Measurements from ENCODE around the gene TM2D1. TPM values are rescaled to one million over a fixed set of nuclear protein-coding genes. Genes with fewer than 3 reads are reported as not detected.

The TM2D1 gene
- total and polyA plus RNA-seq, 9 of the 15 experiments (the other 6 are each of a cell fraction or from before 2014, with no cell fraction given) = 24.5 to 65.2 (median 47.7) TPM

DNA sequence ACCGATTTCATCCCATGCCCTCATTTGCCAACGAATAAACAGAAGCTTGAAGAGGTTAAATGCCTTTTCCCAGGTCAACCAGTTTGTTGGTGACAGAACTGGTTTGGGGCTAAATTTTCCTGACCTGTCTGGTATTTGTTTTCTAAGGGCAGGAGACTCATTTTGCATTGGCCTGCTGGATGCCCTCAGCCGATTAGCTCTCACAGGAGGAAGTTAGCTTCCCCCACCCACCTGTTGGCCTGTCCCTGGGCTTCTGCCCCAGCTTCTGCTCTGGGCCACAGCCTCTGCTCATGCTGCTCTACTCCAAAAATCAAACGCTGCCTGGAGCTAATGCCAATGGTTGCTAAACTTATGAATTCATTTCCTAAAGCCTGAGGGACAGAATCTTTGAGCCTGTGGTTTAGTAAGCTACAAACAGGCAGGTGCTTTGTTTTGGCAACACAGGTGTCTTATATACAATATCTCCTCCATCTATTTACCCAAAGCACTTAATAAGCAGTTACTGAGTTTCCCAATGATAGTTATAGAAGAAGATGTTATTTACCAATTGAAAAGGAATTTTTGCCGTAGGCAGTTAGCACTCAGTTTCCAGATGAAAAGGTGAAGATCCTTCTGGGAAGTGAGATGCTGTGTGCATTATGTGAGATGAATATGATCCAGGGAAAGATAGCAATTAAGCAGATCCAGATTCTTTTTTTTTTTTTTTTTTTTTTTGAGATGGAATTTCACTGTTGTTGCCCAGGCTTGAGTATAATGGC lies 82.3 kb downstream of the TM2D1 start:
- no peaks in the 10 kb centered on the region for H4K20me1 ChIP-seq (replicated peaks; ENCODE audit: control insufficient read depth, insufficient read depth, low read length)
- TF ChIP-seq HMG20B (CRISPR knock-in tag; IDR thresholded peaks at IDR 0.05) = no peak
- TF ChIP-seq ZNF507 (tag; conservative IDR thresholded peaks at IDR 0.05) = no peak
- ATAC-seq (no peak), DNase-seq (ENCODE audit: extremely low read depth in 1 of 4, low spot score in 3 of 4) (no peak), FAIRE-seq (no peak)
- in situ Hi-C loops (cut with MboI) (no loop called here), intact Hi-C loops (cut with micrococcal nuclease) (loop anchor here (5.0 kb wide), 2 partner anchors 55 to 665 kb away; no protein-coding TSS in a partner anchor)
- no peaks in the 10 kb centered on the region for H3K9me1 ChIP-seq (ENCODE audit: control insufficient read depth, insufficient read depth, low read length)
- no peak overlapping the region for H3K4me2 ChIP-seq (ENCODE audit: insufficient read depth, low read length)
- H3K27me3 ChIP-seq (ENCODE audit: control insufficient read depth in 2 of 2, insufficient read depth in 2 of 2, low read length in 2 of 2) = peaks cover 4 to 8% of the 10 kb centered on the region in 2 experiments; a peak in 3 of 5 replicates
- no peak overlapping the region for H3K9ac ChIP-seq (ENCODE audit: insufficient read depth in 1 of 2, low read depth in 2 of 2, low read length in 2 of 2)
- H2AFZ ChIP-seq (ENCODE audit: low read depth, low read length) = no peak overlapping the region
- BruUV-seq (replicated peaks) = no TSS peak
- H3K4me1 ChIP-seq (replicated peaks in 1 of 2; ENCODE audit: control insufficient read depth in 2 of 2, insufficient read depth in 2 of 2, low read length in 2 of 2) = peaks cover 0 to 8% of the 10 kb centered on the region in 2 experiments; a peak in 1 of 5 replicates
- 27% methylated on average over 5 of the region's 5 CpGs for WGBS (ENCODE audit: insufficient coverage, low coverage, missing lambda C conversion rate)
- ChIA-PET POLR2A (interaction anchor here (1.0 kb wide), 1 partner anchor 14 kb away, joined by 5 read pairs; no protein-coding TSS in a partner anchor), CTCF (ENCODE audit: low intra/inter-chr PET ratio) (no interaction called here)
- no peak overlapping the region for H3K27ac ChIP-seq (ENCODE audit: extremely low read depth, low read depth, low read length)
- H3K4me3 ChIP-seq = no peak overlapping the region
- H3K79me2 ChIP-seq (ENCODE audit: control insufficient read depth, insufficient read depth, low read length) = no peaks in the 10 kb centered on the region
- H3K9me3 ChIP-seq (replicated peaks; ENCODE audit: control insufficient read depth, insufficient read depth, low read depth, low read length) = no peaks in the 10 kb centered on the region
- H3K36me3 ChIP-seq (ENCODE audit: control insufficient read depth, insufficient read depth, low read length) = no peaks in the 10 kb centered on the region

DNA sequence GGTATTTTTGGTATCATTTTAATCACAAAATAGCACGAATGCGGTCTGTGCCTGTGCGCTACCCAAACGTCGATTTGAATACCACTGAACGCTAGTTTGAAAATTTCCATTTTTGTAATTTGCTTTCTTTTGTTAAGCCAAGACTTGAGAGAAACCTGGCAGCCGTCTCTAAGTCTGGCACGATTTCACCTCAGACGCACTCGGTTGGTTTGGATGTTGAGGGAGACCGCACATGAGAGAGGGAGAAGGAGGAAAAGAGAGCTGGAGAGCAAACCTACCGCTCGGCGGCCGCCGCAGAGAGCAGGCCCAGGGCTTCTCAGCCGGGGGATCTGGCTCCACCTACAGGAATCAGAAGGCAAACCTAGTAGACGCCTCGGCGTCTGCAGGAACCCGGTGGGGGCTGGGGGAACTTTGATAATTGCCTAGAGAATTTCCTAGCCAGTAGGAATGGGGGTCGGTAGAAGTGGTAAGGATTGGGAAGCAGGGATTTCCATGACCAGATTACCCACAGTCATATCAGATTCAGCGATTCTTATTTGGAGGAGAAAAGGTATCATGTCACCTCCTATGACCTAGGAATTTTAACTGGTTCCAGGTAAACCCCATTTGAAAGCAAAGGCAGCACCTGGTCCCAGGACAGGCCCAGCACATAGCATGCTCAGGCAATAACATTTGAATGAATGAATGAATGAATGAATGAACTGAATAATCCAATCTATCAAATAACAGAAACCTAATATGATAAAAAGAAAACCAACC lies 83.2 kb downstream of the TM2D1 start:
- Histone ChIP-seq H4K20me1 (replicated peaks; ENCODE audit: control insufficient read depth, insufficient read depth, low read length) (no peaks in the 10 kb centered on the region), H3K4me2 (ENCODE audit: insufficient read depth, low read length) (peak overlapping the region; percentile 45; the same call in 1 of the 2 replicates), H3K79me2 (ENCODE audit: control insufficient read depth, insufficient read depth, low read length) (no peaks in the 10 kb centered on the region), H3K9me3 (replicated peaks; ENCODE audit: control insufficient read depth, insufficient read depth, low read depth, low read length) (no peaks in the 10 kb centered on the region), H3K9me1 (ENCODE audit: control insufficient read depth, insufficient read depth, low read length) (no peaks in the 10 kb centered on the region), H3K27ac (ENCODE audit: extremely low read depth, low read depth, low read length) (no peak overlapping the region), H3K36me3 (ENCODE audit: control insufficient read depth, insufficient read depth, low read length) (no peaks in the 10 kb centered on the region), H3K27me3 (ENCODE audit: control insufficient read depth in 2 of 2, insufficient read depth in 2 of 2, low read length in 2 of 2) (peaks cover 4 to 8% of the 10 kb centered on the region in 2 experiments; a peak in 3 of 5 replicates), H3K9ac (ENCODE audit: insufficient read depth in 1 of 2, low read depth in 2 of 2, low read length in 2 of 2) (no peak overlapping the region), H3K4me1 (replicated peaks in 1 of 2; ENCODE audit: control insufficient read depth in 2 of 2, insufficient read depth in 2 of 2, low read length in 2 of 2) (peaks cover 0 to 8% of the 10 kb centered on the region in 2 experiments; a peak in 1 of 5 replicates), H2AFZ (ENCODE audit: low read depth, low read length) (peak overlapping the region; percentile 81), H3K4me3 (no peak overlapping the region)
- FAIRE-seq (peak; percentile 85), ATAC-seq (peak; percentile 99), DNase-seq (ENCODE audit: extremely low read depth in 1 of 4, low spot score in 3 of 4) (peak; percentile 47 to 82 (median 64))
- in situ Hi-C loops (cut with MboI) = no loop called here
- no TSS peak for BruUV-seq (replicated peaks)
- 24% methylated on average over 17 of the region's 23 CpGs for WGBS (ENCODE audit: insufficient coverage, low coverage, missing lambda C conversion rate)
- ChIA-PET POLR2A (interaction anchor here (0.7 kb wide), 1 partner anchor 11 kb away, joined by 3 read pairs; no protein-coding TSS in a partner anchor), CTCF (ENCODE audit: low intra/inter-chr PET ratio) (no interaction called here)
- intact Hi-C loops (cut with micrococcal nuclease) = loop anchor here (5.0 kb wide), 2 partner anchors 54 to 664 kb away; no protein-coding TSS in a partner anchor
- TF ChIP-seq, protein P1, sequence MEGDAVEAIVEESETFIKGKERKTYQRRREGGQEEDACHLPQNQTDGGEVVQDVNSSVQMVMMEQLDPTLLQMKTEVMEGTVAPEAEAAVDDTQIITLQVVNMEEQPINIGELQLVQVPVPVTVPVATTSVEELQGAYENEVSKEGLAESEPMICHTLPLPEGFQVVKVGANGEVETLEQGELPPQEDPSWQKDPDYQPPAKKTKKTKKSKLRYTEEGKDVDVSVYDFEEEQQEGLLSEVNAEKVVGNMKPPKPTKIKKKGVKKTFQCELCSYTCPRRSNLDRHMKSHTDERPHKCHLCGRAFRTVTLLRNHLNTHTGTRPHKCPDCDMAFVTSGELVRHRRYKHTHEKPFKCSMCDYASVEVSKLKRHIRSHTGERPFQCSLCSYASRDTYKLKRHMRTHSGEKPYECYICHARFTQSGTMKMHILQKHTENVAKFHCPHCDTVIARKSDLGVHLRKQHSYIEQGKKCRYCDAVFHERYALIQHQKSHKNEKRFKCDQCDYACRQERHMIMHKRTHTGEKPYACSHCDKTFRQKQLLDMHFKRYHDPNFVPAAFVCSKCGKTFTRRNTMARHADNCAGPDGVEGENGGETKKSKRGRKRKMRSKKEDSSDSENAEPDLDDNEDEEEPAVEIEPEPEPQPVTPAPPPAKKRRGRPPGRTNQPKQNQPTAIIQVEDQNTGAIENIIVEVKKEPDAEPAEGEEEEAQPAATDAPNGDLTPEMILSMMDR (IDR thresholded peaks at IDR 0.05 in 2 of 3, conservative IDR thresholded peaks at IDR 0.05 in 1 of 3; ENCODE audit: insufficient read depth in 2 of 3, low read depth in 1 of 3, low read length in 3 of 3) = peak; percentile 76 to 92 (median 82)
- TF ChIP-seq MAZ (CRISPR knock-in tag; conservative IDR thresholded peaks at IDR 0.05 in 1 of 2, IDR thresholded peaks at IDR 0.05 in 1 of 2) = 0 out of 4 replicates have a peak, but pooled peaks of 1 of the 2 experiments have one; percentile 29
- TF ChIP-seq, protein P2, sequence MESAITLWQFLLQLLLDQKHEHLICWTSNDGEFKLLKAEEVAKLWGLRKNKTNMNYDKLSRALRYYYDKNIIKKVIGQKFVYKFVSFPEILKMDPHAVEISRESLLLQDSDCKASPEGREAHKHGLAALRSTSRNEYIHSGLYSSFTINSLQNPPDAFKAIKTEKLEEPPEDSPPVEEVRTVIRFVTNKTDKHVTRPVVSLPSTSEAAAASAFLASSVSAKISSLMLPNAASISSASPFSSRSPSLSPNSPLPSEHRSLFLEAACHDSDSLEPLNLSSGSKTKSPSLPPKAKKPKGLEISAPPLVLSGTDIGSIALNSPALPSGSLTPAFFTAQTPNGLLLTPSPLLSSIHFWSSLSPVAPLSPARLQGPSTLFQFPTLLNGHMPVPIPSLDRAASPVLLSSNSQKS (CRISPR knock-in tag; IDR thresholded peaks at IDR 0.05) = no peak

All from K562 (cell line).